Measurements from ENCODE around the gene ADGRB2. TPM values are rescaled to one million over a fixed set of nuclear protein-coding genes. Genes with fewer than 3 reads are reported as not detected.

The ADGRB2 gene
- total RNA-seq, 1 donor from 2014 or later, result 0.17 TPM

GRCh38 chr1:31700468-31701090 lies 63.6 kb downstream of the ADGRB2 start:
- no peak for DNase-seq

- DNase-seq, result peak; percentile 35
Observed at GRCh38 chr1:31699341-31699891, 64.7 kb downstream of the ADGRB2 start.

- no peak for DNase-seq
Observed at GRCh38 chr1:31697369-31697984, 66.7 kb downstream of the ADGRB2 start.

GRCh38 chr1:31696242-31696641 lies 67.9 kb downstream of the ADGRB2 start:
- DNase-seq, result no peak

- DNase-seq, result no peak
Observed at GRCh38 chr1:31695327-31695726, 68.8 kb downstream of the ADGRB2 start.

- no peak for DNase-seq
Observed at GRCh38 chr1:31694964-31695313, 69.2 kb downstream of the ADGRB2 start.

GRCh38 chr1:31694069-31694963 lies 69.8 kb downstream of the ADGRB2 start:
- no peak for DNase-seq

GRCh38 chr1:31693231-31693630 lies 70.9 kb downstream of the ADGRB2 start:
- no peak for DNase-seq

- DNase-seq, result no peak
Observed at GRCh38 chr1:31691951-31692350, 72.2 kb downstream of the ADGRB2 start.

- no peak for DNase-seq
Observed at GRCh38 chr1:31691446-31691845, 72.7 kb downstream of the ADGRB2 start.

GRCh38 chr1:31690921-31691320 lies 73.2 kb downstream of the ADGRB2 start:
- DNase-seq, result no peak

GRCh38 chr1:31689854-31690253 lies 74.3 kb downstream of the ADGRB2 start:
- peak; percentile 79 for DNase-seq

- no peak for DNase-seq
Observed at GRCh38 chr1:31689379-31689778, 74.8 kb downstream of the ADGRB2 start.

- DNase-seq, result no peak
Observed at GRCh38 chr1:31688233-31688918, 75.8 kb downstream of the ADGRB2 start.

- DNase-seq, result no peak
Observed at GRCh38 chr1:31687601-31688000, 76.5 kb downstream of the ADGRB2 start.

GRCh38 chr1:31685795-31686194 lies 78.3 kb downstream of the ADGRB2 start:
- no peak for DNase-seq

- peak; percentile 32 for DNase-seq
Observed at GRCh38 chr1:31683997-31684396, 80.1 kb downstream of the ADGRB2 start.

- no peak for DNase-seq
Observed at GRCh38 chr1:31681415-31681814, 82.7 kb downstream of the ADGRB2 start.

- no peak for DNase-seq
Observed at GRCh38 chr1:31679676-31680230, 84.4 kb downstream of the ADGRB2 start.

- no peak for DNase-seq
Observed at GRCh38 chr1:31679091-31679490, 85.0 kb downstream of the ADGRB2 start.

GRCh38 chr1:31678681-31679080 lies 85.5 kb downstream of the ADGRB2 start:
- no peak for DNase-seq

- DNase-seq, result no peak
Observed at GRCh38 chr1:31677949-31678348, 86.2 kb downstream of the ADGRB2 start.

- DNase-seq, result no peak
Observed at GRCh38 chr1:31677401-31677800, 86.7 kb downstream of the ADGRB2 start.

Data from dermis blood vessel endothelial cell (primary cell).